ENCODE data around the gene CFAP52.
"Not testable (repeated sequence)": the region's sequence is repeated elsewhere in the genome, so short reads cannot be mapped to it uniquely, and the experiment has no call there.

The CFAP52 gene

DNA sequence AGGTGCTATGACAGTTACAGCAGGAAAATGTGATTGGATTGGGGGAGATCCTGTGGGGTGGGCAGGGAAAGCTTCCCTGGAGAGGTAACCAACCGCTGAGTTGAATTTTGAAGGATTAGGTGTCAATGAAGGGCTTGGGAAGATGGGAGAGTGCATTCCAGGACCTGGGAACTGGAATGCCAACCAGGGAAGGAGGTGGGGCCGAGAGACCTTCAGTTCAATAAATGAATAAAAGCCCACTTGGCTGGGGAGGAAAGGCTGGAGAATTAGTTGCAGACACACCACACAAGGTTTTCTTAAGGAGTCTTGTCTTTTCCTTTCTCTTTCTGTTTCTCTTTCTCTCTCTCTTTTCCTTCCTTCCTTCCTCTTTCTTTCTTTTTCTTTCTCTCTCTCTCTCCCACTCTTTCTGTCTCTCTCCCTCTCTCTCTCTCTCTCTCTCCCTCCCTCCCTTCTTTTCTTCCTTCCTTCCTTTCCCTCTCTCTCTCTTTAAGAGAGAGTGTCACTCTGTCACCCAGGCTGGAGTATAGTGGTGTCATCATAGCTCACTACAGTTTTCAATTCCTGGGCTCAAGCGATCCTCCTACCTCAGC, 72.2 kb downstream of the CFAP52 start:
- DNase-seq = no peak

DNA sequence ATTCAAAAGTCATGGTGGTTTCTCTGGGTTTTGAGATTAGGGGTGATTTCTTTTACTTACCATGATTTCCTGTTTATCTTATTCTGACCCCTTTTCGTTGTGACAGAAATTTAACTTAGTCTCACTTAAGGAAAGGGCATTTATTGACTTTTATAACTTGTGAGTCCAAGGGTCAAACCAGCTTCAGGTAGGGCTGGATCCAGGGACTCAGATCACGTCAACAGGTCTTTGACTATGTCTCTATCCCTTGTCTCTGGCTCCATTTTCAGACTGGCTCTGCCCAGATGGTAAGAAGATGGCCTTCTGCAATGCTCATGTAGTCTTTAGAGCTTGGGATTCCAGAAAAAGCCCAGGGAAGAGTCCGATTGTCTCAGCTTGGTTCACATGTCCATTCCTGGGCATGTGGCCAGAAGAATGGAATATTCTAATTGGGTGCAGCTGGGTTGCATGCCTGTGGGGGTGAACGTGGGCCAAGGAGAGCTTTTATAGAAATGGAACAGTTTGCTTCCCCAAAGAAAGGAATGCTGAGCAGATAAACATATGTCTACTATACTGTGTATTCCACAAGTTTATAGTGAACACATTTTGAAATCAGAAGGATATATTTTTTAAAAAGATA, 82.3 kb downstream of the CFAP52 start:
- DNase-seq = no peak

DNA sequence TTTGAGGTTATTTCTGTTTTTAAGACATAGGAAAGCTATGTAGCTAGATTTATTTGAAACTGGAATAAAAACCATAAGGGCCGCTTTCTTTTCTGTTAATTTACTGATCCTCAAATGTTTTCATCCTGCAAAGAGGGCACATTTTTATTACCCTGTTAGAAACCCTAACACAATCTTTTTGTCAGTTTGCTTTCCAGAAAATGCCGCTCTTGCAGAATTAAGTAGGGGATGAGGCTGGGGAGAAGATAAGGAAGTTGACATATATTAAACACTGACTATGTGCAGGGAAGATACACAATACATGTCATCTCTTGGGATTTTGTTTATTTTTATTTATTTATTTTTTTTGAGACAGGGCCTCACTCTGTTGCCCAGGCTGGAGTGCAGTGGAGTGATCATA, 84.6 kb downstream of the CFAP52 start:
- no peak for DNase-seq

DNA sequence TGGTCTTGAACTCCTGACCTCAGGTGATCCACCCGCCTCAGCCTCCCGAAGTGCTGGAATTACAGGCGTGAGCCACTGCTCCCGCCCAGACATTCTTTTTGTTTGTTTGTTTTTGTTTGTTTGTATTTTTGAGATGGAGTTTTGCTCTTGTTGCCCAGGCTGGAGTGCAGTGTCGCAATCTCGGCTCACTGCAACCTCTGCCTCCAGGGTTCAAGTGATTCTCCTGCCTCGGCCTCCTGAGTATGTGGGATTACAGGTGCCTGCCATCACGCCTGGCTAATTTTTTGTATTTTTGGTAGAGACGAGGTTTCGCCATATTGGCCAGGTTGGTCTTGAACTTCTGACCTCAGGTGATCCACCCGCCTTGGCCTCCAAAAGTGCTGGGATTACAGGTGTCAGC, 87.1 kb downstream of the CFAP52 start:
- not testable (repeated sequence) for DNase-seq

DNA sequence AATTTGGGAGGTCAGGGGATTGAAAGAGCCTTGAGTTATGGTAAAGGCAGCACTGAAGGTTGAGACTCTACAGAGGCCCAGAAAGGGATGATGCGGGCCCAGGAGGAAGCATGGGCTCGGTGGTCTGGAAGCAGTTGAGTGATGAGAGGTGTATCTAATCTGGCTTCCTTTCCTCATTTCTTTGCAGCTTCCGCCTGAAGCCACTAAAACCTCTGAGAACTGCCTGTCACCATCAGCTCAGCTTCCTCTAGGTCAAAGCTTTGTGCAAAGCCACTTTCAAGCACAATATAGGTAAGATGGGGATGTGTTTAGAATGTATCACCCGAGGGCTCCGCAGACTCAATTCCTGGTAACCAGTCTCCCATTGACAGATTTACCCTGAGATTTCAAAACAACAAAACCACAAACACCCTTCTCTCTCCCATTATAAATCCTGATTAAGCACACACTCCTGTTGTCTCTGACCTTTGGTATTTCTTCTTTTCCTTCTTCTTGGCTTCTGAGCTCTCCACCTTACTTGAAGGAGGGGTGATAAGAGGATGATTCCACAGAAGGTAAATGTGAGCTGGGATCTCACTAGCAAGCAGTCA, 90.1 kb downstream of the CFAP52 start:
- no peak for DNase-seq

DNA sequence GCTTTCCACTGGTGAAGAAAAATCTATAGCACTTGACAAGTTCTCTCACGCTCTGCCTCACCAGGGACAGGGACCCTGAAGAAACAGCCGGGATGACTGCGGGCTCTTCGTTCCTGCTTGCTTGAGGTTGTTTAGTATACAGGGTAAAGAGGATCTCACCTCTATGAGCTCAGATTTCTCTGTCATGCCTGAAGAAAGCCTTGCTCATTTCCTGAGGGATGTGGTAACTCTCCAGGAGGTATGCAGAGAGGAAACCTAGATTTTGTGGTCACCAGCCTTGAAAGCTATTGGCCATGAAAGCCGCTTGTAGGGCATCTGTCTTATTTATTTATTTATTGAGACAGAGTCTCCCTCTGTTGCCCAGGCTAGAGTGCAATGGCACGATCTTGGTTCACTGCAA, 92.1 kb downstream of the CFAP52 start:
- no peak for DNase-seq

DNA sequence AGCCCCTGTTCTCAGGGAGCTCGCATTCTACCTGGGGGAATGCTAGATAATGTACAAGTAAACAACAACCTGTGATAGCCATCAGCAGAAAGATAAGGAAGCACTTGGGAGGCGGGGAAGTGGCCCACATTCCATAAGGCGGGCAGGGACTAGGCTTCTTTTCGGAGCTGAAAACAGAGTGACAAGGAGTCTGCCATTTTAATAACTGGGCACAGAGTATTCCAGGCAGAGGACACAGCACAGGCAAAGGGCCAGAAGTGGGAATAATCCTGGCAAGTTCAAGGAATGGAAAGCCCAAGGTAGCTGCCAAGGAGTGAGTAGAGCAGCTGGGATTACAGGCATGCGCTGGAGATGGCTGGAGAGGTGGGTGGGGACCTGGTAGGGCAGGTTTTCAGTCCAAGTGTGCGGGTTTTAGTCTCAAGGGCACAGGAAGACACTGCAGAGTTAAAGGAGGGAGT, 93.1 kb downstream of the CFAP52 start:
- DNase-seq = no peak

DNA sequence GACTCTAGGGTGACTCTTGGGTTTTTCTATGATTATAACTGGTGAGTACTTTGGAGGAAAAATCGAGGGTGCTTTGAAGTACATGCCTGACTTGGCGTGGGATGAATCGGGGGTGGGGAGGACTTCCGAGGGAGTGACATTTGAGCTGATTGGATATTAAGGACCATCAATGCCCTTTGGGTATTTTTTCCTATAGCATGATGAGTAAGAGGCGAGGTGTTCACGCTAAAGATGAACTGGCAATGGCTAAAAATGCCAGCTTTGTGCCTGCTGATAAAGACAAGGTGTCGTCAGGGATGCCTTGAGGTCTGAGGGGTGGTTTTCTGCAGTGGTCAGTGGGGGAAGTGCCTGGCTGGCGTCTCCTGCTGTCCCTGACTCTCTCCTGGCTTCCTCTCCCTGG, 94.2 kb downstream of the CFAP52 start:
- DNase-seq = no peak

DNA sequence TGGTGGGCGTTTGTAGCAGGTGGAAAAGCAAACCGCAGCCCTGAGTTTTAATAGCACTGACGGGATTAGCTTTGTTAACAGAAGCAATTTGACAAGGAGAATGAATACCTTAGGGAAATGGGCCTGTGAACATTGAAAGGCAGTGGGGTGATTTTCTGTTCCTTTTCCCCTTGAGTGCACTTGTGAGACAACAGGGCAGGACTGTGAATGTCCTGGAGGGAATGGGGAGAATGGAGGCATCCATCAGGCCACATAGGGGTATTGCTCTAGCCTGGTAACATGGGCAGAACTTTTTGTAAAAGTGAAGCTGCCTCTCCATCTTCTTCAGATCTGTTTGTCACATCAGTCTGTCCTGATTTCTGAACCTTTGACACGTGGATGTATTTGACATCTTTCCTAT, 95.1 kb downstream of the CFAP52 start:
- DNase-seq = no peak

DNA sequence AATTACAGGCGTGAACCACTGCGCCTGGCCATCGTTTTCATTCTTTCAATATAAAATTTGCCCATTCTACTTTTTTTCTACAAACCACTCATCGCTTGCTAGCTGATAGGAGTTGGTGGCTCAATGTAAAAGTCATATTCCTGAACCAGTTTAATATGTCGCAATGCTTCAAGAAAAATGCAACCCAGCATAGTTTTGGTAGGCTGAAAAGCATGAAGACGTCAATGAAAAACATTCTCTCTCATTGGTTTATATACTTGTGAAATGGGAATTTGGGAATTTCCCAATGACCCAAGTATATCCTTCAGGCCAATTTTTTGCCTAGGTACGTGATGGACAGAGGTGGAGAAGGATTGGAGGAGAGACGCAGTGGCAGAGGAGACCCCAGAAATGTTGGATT, 95.8 kb downstream of the CFAP52 start:
- DNase-seq = no peak

DNA sequence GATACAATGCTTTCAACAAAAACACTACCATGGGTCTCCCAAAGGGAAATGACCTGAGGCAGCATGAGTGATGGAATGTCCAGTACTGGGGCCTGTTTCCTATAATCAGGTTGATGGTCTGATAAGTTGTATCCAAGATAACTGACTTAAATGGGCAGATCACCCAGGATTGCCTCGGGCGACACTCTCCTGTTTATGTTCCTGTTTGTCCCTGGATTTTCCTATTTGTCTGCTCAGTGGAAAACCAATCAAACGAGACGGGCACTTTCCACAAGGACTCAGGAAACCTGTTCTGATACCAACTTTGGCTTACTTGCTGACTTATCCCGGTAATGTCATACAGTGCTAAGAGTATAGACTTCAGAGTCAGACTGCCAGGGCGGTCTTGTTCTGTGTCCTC, 96.2 kb downstream of the CFAP52 start:
- DNase-seq = no peak

DNA sequence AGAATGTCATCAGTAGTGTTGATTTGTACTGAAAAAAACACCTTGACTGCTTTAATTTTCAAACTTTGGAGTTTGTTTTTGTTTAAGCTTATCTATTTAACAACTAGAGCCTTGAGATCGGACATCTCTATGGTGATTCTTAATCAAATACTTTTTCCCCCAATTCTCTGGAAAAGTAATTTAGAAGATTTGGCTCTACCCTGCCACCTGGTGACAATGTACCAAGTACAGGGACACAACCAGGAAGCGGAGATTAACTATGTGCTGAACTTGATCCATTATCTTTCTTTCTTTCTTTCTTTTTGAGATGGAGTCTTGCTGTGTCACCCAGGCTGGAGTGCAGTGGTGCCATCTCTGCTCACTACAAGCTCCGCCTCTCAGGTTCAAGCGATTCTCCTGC, 99.6 kb downstream of the CFAP52 start:
- no peak for DNase-seq

DNA sequence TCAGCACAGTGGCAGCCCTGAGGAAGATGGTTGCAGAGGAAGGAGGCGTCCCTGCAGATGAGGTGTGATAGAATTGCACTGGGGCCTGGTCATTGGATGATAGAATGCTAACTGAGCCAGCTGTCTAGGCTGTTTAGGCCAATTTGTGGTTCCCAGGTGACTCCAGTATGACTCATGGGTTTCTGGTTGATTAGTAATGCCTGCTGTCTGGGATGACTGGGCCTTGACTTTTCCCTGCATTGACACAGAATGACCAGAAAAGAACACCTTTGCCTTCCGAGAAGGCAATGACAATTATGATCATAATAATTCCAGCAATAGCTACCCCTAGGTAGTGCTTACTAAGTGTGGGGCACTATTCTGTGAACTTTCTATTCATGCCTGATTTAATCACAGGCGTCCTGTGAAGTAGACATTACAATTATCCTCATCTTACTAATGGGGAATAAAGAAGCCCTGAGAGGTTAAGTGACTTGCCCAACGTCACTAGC, 100.4 kb downstream of the CFAP52 start:
- peak; percentile 8 to 25 for DNase-seq

DNA sequence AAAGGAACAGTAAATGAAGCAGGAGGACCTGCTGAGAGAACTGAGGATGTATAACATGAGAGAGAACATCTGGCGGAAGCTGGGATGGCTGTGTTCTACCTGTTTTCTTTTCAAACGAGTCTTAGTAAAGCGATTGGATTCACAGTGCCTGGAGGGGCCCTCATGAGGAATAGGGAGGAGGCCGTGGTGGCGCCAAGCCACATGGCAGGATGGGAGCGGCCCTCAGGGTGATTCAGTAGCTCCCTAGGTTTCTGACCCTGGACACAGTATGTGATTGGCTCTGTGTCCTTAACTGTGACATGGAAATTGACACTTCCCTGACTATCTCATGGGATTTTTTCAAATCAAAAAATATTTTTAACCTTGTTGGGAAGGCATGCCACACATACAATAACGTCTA, 101.0 kb downstream of the CFAP52 start:
- no peak for DNase-seq

DNA sequence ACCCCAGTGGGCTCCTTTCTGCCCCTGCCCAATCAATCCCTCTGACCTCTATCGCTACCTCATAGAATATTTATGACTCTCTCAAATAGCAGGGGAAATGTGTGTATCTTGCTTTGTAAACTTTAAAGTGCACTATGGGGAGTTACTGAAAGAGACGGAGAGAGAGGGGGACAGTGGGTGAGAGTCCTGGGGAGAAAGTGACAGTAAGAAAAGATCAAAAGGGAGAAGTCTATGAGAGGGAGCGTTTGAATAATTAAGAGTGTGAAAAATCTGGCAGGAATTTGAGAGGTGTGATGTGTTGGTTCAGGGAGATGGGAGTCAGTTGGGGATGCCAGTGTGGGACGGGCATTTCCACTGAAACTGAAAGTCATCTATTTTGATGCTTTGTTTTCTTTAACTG, 101.5 kb downstream of the CFAP52 start:
- no peak for DNase-seq

DNA sequence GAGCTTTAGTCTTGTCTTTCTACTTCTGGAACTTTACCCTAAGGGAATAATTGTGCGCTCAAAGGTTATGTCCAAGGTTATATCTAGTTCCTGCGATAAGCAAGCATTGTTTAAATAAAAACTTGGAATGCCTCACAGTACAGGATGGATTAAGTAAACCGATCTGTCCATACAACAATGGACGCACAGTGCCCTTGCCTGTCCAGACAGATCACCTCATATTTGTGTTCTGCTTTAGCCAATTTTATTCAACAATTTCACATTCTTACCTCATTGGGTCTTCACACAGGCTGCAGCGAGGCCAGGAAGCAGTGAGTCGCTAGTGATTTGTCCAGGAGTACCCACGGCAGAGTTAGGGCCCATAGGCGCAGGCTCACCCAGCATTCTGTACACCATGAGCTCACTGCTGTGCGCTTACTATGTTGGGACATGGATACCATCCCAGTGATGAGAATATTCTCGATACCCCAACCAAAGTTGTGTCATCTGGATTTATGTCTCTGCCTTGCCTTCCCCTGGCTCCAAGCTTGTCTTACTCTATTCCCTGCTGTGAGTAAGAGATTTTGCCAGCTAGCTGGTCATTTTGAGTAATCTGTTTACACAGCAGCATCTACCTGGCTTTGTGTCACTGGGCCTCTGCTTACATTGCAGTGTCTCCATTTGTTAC, 108.6 kb downstream of the CFAP52 start:
- no peak for DNase-seq
